Measurements from ENCODE around the gene LIX1. TPM values are rescaled to one million over a fixed set of nuclear protein-coding genes. Genes with fewer than 3 reads are reported as not detected.
A peak's percentile ranks its signal among the peaks of the same experiment; 100 is the strongest.

The LIX1 gene
- total RNA-seq, 1 donor from 2014 or later = not detected

DNA sequence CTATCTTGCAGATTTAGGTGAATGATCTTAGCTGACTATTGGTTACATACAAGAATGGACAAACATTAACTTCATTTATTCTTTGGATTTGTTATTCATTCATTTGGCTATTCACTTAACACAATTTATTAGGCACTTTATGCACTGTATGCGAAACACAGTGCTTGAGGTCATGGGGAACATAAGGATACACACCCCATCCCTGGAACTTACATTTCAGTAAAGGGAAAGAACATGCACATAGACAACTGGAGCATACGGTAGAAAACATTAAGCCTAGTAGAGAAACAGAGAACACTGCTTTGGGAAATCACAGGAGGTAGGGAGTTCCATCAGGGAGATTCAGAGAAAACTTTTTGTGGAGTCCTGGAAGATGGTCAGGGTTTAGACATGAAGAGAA lies 22.2 kb downstream of the LIX1 start:
- Mint-ChIP-seq H3K27me3 (no peaks in the 10 kb centered on the region), H3K9me3 (no peaks in the 10 kb centered on the region), H3K4me1 (peaks cover 8% of the 10 kb centered on the region), H3K4me3 (no peak overlapping the region), H3K27ac (no peak overlapping the region), H3K36me3 (ENCODE audit: low read depth) (peaks cover 5% of the 10 kb centered on the region)
- POLR2A ChIA-PET = no interaction called here
- ATAC-seq (ENCODE audit: low read depth) = no peak
- CTCF ChIA-PET = no interaction called here
- DNase-seq = no peak
- TF ChIP-seq, protein P1, sequence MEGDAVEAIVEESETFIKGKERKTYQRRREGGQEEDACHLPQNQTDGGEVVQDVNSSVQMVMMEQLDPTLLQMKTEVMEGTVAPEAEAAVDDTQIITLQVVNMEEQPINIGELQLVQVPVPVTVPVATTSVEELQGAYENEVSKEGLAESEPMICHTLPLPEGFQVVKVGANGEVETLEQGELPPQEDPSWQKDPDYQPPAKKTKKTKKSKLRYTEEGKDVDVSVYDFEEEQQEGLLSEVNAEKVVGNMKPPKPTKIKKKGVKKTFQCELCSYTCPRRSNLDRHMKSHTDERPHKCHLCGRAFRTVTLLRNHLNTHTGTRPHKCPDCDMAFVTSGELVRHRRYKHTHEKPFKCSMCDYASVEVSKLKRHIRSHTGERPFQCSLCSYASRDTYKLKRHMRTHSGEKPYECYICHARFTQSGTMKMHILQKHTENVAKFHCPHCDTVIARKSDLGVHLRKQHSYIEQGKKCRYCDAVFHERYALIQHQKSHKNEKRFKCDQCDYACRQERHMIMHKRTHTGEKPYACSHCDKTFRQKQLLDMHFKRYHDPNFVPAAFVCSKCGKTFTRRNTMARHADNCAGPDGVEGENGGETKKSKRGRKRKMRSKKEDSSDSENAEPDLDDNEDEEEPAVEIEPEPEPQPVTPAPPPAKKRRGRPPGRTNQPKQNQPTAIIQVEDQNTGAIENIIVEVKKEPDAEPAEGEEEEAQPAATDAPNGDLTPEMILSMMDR (IDR thresholded peaks at IDR 0.05) = no peak
- intact Hi-C loops (cut with micrococcal nuclease) = no loop called here

DNA sequence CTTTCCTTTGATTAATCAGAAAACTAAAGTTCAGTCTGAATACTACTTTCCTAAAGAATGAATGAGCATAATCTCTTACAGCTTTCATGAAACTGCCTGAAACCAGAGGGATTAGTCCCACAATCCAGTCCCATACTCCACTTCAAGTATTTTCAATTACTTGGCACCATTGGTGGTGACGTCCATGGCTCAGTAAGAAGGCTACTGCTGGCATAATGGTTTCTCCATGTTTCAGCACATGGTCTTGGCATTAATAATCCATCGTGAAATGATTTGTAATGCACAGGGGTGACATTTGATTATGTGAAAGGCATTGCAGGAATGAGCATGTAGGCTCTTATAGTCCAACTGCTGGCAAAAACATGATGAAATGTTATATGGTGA lies 23.4 kb downstream of the LIX1 start:
- ChIA-PET POLR2A (no interaction called here), CTCF (no interaction called here)
- Mint-ChIP-seq H3K27me3 (no peaks in the 10 kb centered on the region), H3K27ac (peak overlapping the region; percentile 43), H3K9me3 (no peaks in the 10 kb centered on the region), H3K36me3 (ENCODE audit: low read depth) (peaks cover 5% of the 10 kb centered on the region), H3K4me1 (peaks cover 8% of the 10 kb centered on the region), H3K4me3 (no peak overlapping the region)
- TF ChIP-seq, protein P1 (IDR thresholded peaks at IDR 0.05) = no peak
- DNase-seq (no peak), ATAC-seq (ENCODE audit: low read depth) (no peak)
- intact Hi-C loops (cut with micrococcal nuclease) = no loop called here

DNA sequence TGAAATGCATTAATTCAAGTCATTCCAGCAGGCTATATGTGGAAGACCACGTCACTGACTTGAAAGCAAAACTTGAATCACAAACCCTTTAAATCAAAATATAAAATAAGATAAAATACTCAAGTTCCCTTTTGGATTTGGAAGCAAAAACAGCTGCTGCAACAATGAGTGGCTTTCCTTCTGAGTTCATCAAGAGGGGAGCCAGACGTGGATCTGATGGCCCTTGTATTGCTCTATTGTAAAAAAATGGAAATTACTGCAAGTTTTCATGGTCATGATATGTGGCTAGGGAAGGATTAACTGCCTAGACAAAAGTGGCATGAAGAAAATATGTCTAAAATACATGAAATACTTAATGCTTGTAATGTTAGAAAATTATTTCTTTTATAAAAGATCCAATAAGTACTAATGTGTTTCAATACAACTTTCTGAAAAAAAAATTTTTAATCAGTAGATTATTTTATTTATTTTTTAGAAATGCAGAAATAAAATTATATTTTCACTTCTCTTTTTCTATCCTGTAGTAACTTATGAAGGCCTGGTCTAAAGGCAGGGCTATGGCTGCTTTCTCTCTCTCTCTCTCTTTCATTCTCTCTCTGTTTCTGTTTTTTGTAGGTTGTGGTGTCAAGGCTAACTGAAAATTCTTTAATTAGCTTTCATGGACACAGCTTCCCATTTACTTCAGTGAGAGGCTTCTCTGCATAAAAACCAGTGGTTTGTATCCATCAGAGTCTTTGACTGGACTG lies 24.0 kb downstream of the LIX1 start:
- TF ChIP-seq, protein P1 (IDR thresholded peaks at IDR 0.05) = no peak
- Mint-ChIP-seq H3K4me3 (no peak overlapping the region), H3K36me3 (ENCODE audit: low read depth) (peaks cover 5% of the 10 kb centered on the region), H3K9me3 (no peaks in the 10 kb centered on the region), H3K27me3 (no peaks in the 10 kb centered on the region), H3K4me1 (peaks cover 8% of the 10 kb centered on the region), H3K27ac (peak overlapping the region; percentile 43)
- POLR2A ChIA-PET = no interaction called here
- intact Hi-C loops (cut with micrococcal nuclease) = no loop called here
- no peak for DNase-seq
- no peak for ATAC-seq (ENCODE audit: low read depth)
- CTCF ChIA-PET = no interaction called here

DNA sequence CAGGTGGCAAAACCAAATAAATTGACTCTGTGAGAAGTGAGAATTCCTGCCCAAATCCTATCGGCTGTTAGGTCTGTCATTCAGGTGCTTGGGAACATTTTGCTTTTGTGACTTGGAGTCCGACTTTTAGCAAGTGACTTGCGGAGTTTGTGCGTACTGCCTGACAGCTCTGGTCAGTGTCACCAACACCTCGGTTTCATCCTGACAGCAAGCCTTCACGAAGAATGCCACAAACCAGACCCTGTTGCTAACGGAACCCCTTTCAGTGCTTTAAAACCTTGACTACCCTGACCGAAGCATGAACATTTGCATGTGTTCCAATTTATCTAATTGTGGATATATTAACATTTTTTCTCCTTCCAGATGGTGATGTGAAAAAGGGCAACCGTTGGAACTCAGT lies 26.5 kb downstream of the LIX1 start:
- POLR2A ChIA-PET = no interaction called here
- intact Hi-C loops (cut with micrococcal nuclease) = no loop called here
- TF ChIP-seq, protein P1 (IDR thresholded peaks at IDR 0.05) = no peak
- Mint-ChIP-seq H3K27me3 (no peaks in the 10 kb centered on the region), H3K4me3 (no peak overlapping the region), H3K36me3 (ENCODE audit: low read depth) (peaks cover 4% of the 10 kb centered on the region), H3K9me3 (no peaks in the 10 kb centered on the region), H3K27ac (no peak overlapping the region), H3K4me1 (peaks cover 8% of the 10 kb centered on the region)
- CTCF ChIA-PET = no interaction called here
- ATAC-seq (ENCODE audit: low read depth) = no peak
- DNase-seq = no peak

DNA sequence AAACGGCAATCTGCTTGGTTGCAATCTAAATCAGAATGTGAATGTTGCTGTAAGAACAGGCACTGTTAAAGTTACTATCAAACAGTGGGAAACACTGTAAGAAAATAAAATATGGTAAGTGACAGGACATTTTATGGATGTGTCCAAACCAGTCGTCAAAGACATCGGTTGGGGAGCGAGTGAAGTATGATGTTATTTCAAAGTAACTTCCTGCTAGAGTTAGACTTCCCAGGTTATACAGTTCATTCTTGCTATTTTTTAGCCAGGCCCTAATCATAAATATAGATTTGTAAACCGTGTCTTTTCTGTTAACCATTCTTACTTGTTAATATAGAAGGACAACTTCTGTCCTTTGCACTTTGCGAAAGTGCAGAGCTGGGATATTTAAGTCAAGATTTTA lies 30.2 kb downstream of the LIX1 start:
- Mint-ChIP-seq H3K9me3 (no peaks in the 10 kb centered on the region), H3K4me3 (no peak overlapping the region), H3K27me3 (no peaks in the 10 kb centered on the region), H3K4me1 (no peaks in the 10 kb centered on the region), H3K27ac (no peak overlapping the region), H3K36me3 (ENCODE audit: low read depth) (peaks cover 4% of the 10 kb centered on the region)
- intact Hi-C loops (cut with micrococcal nuclease) = no loop called here
- ATAC-seq (ENCODE audit: low read depth) = no peak
- TF ChIP-seq, protein P1 (IDR thresholded peaks at IDR 0.05) = no peak
- POLR2A ChIA-PET = no interaction called here
- no peak for DNase-seq
- CTCF ChIA-PET = no interaction called here
